IPS DF 19.7 (cell line): ENCODE results near the gene PRDM16.

Experiments
- DNase-seq: peaks from one replicate; pipeline ENCODE4 v3.0.0-alpha.2; 2013; ENCODE audit warnings: low read depth, low spot score

The PRDM16 gene

GRCh38 chr1:3204725-3205124 is 135.7 kb downstream of the PRDM16 start:
- no peak for DNase-seq

- DNase-seq = no peak
Observed at GRCh38 chr1:3205815-3206214, 136.8 kb downstream of the PRDM16 start.

GRCh38 chr1:3206696-3207095 is 137.7 kb downstream of the PRDM16 start:
- DNase-seq = no peak

GRCh38 chr1:3207217-3207848 is 138.3 kb downstream of the PRDM16 start:
- DNase-seq = no peak

DNA sequence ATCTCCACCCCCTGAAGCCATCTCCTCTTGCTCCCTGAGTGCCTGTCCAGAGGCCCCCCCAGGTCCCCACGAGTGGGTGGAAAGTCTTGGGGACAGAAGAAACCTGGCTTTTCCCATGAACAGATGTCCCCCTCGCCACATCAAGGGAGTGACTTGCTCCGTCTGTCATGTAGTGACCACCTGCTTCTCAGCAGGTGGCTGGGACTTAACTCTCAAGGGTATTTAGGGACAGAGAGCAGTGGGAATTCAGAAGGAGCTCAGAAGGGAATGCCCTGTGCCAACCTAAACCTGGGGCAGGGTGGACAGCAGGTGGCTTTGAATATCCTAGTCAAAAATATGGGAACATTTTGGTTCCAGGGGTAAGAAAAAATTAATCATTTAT is 139.8 kb downstream of the PRDM16 start:
- no peak for DNase-seq

- no peak for DNase-seq
Observed at GRCh38 chr1:3209201-3209600, 140.2 kb downstream of the PRDM16 start.

GRCh38 chr1:3211582-3212375 is 142.8 kb downstream of the PRDM16 start:
- no peak for DNase-seq

DNA sequence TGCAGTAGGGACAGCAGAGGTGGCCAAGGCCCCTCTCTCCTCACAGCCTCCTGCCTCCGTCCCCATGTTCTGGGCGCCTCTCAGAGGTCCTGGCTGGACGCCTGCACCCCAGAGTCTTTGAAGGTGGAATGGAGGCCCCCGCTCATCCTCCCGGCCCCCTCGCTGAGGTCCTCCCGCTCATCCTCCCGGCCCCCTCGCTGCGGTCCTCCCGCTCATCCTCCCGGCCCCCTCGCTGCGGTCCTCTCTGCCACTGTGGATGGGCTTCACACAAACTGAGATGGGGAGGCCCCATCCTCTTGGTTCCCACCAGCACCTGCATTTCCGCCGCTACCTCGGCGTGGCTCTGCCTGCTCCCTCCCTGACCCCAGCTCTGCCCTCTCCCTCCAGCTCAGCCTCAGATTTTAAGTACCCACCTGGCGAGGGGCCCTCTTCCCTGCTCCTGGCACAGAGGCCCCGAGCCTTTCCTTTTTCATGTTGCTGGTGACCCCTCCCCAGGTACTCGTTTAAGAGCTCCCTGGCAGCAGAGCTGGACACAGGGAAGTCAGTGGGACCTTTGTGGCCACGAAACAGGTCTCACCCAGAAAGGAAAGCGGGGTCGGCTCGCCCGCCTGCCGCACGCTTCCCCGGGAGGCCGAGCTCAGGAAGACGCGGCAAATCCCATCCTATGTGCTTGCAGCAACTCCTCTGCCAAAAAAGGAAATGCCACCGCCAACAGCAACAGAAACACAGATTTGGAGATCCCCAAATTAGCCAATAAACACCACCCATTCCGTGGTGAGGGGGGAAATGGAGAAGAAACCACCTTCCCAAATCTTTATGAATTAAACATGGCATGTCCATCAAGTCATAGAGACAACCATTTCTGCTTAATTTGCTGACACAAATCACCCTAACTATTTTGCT is 143.7 kb downstream of the PRDM16 start:
- no peak for DNase-seq

- DNase-seq = no peak
Observed at GRCh38 chr1:3213730-3214129, 144.7 kb downstream of the PRDM16 start.

DNA sequence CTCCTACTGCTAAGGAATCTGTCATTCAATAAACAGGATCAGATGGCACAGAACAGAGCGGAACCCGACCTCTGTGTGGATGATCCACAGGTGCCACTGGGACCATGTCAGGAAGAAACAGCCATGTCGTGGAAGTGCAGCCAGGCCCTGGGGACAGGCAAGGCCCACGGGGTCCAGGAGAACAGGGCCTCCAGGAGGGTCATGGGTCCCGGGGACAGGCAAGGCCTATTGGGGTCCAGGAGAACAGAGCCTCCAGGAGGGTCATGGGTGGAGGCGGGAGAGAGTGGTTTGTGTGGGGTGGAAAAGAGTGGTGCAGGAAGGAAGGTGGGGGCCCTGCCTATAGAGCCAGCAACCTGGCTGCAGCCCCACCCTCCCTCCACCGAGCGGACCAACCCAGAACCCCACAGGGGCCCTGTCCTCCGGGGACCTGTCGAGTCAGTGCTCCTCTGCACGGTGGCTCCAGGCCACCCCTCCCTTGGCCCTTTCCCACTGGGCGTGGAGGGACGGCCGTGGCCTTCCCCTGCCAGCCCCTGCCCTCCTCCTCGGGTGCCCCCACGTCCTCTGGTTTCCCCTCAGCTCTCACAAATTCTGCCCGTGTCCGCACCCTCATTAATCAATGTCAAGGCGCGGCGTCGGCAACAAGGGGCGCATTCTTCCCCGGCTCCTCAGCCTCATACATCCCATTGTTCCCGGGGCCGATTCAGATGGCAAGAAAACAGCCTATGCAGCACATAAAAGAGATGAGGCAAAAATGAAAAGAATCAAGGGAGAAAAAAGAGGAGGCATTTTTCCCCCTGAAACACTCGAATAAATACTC is 146.4 kb downstream of the PRDM16 start:
- no peak for DNase-seq

- no peak for DNase-seq
Observed at GRCh38 chr1:3216015-3216391, 147.0 kb downstream of the PRDM16 start.

DNA sequence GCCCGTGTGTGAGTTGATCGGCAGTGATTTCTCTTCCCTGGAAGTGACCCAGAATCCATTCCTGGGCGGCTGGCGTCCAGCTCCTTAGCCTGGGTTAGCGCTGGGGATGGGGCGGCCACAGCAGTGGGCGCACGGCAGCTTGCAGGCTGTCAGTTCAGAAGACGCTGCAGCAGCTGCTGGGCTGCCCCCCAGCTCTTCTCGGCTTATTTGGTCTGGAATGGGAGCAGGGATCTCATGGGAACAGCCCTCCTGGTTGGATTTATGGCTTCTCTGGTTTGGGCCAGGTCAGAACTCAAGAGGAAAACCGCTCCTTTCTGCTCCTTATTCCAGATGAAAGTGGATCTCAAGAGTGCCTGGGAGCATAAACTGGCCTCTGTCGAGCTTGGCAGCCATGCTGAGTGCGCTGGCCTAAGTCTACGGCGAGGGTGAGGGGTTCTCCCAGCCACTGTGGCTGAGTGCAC is 148.2 kb downstream of the PRDM16 start:
- DNase-seq = no peak

GRCh38 chr1:3217979-3218679 is 149.1 kb downstream of the PRDM16 start:
- no peak for DNase-seq

- no peak for DNase-seq
Observed at GRCh38 chr1:3219005-3219790, 150.2 kb downstream of the PRDM16 start.

- no peak for DNase-seq
Observed at GRCh38 chr1:3219791-3220467, 150.9 kb downstream of the PRDM16 start.

GRCh38 chr1:3221112-3222041 is 152.4 kb downstream of the PRDM16 start:
- DNase-seq = no peak

DNA sequence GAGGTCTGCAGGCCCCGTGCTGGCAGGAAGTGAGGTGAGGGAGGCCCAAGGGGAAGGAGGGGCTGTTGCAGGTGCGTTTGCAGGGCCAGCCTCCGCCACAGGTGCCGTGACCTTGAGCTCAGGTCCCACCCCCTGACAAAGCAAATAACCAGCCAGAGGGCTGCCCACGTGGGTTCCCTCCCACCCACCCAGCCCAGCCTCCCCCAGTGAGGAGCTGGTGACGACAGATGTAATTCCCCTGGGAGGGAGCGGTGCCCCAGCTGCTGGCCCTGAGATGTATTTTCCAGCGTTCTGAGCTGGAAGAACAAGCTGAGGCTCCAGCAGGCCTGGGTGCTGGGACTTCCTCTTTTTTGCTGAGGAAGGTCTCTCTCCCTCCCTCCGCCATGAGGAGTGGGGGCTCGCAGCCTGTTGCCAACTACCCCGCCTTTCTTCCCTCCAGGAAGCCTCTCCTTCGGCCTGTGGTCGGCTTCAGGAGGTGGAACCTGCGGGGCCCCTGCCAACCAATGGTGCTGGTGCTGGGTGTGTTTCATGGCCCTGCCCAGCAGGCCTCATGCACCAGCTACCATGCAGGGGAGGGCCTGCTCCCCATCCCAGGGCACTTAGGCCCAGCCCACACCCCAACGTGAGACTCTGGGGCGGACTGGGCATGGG is 153.2 kb downstream of the PRDM16 start:
- no peak for DNase-seq

DNA sequence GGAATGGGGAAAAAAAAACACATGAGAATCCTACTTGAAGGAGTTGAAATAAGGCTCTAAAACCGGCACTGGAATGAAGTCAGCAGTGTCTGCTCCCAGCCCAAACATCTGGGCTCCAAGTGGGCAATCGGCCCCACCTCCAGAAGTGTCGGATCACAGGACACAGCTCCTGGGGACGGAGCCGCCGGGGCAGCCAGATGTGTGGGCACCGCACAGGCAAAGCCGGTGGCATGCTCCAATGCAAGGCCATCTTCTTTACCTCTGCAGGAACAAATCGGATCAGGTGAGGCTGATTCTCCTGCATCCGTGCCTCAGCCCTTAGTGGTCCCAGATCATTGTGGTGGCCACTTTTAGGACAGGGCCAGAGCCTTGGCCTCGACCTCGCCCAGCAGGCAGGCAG is 156.7 kb downstream of the PRDM16 start:
- DNase-seq = no peak
